Measurements from ENCODE around the gene RGPD6. TPM values are rescaled to one million over a fixed set of nuclear protein-coding genes. Genes with fewer than 3 reads are reported as not detected.
A peak's percentile ranks its signal among the peaks of the same experiment; 100 is the strongest.
"Not testable (repeated sequence)": the region's sequence is repeated elsewhere in the genome, so short reads cannot be mapped to it uniquely, and the experiment has no call there.

Gene RGPD6
- total RNA-seq, 2 donors from 2014 or later = 60.8 to 173 TPM

DNA sequence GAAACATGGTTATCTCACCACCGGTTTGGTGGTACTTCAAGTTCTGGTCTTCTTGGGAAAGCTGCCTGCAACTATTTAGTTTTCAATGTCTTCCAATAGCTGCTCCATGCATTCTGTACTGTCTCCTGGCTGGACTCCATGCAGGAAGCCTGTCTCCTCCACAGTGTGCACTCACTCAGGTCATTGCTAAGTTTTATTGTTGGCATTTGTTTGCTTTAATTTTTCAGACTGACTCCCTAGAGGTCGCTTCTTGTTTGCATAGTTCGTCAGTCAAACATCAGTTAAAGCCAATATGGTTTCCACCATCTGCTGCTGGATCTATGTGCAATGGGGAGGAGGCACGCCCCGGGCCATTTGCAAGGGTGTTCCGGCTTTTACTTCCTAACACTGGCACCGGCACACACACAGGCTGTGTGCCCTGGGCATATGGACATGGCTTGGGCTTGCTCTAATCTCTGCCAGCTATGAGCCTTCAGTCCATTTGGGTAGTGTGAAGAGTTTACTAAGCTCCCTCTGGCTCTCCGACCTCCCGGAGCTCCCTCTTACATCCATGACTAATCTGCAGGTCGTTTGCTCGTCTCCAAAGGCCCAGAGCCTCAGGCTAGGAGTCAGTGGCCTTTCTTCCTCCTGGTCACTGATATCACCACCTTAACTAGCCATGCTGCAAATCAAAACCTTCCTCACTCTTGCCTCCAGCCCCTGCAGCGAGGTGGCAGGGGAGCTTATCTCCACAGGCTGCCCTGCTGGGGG is 2.4 kb upstream of the RGPD6 start:
- ATAC-seq; H3K27me3 Mint-ChIP-seq; H3K9me3 ChIP-seq (ENCODE audit: control insufficient read depth, low read length, poor library complexity, severe bottlenecking); H3K4me1 Mint-ChIP-seq; H3K4me3 Mint-ChIP-seq; H3K36me3 Mint-ChIP-seq (ENCODE audit: low read depth); DNase-seq; H3K27ac Mint-ChIP-seq: not testable (repeated sequence)

- H3K9me3 ChIP-seq (ENCODE audit: control insufficient read depth, low read length, poor library complexity, severe bottlenecking); H3K4me3 Mint-ChIP-seq; DNase-seq; H3K27me3 Mint-ChIP-seq; H3K27ac Mint-ChIP-seq; ATAC-seq; H3K36me3 Mint-ChIP-seq (ENCODE audit: low read depth); H3K4me1 Mint-ChIP-seq: not testable (repeated sequence)
Observed at GRCh38 chr2:110578429-110578828, 1.4 kb upstream of the RGPD6 start.

DNA sequence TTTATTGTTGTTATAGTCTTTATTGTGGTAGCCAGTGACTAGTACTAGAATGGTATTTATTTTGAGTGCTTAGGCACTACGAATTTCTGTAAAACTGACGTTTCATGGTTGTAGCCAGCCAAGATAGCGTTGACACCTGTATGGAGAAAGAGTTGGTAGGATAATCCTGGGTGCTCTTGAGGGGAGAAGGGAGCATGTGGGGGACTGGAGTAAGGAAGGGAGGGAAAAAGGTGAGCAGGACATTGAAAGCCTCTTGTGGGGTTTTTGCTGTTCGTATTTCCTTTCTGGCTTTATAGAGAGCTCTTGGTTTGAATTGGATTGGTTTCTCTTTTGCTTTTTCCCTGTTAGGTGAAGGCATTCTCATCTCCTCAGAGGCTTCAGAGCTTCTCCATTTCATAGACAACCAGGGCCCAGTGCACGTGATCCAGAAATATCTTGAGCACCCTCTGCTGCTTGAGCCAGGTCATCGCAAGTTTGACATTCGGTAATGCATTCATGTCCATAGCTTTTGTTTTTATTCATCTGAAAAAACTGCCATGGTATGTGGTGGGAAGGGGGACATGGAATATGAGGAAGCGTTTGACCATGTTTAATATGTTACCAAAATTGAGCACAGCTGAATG is 77.2 kb downstream of the RGPD6 start:
- H3K4me3 Mint-ChIP-seq; H3K9me3 ChIP-seq (ENCODE audit: control insufficient read depth, low read length, poor library complexity, severe bottlenecking); H3K36me3 Mint-ChIP-seq (ENCODE audit: low read depth); H3K4me1 Mint-ChIP-seq; H3K27ac Mint-ChIP-seq; DNase-seq; H3K27me3 Mint-ChIP-seq: not testable (repeated sequence)
- peak; percentile 83 for ATAC-seq

DNA sequence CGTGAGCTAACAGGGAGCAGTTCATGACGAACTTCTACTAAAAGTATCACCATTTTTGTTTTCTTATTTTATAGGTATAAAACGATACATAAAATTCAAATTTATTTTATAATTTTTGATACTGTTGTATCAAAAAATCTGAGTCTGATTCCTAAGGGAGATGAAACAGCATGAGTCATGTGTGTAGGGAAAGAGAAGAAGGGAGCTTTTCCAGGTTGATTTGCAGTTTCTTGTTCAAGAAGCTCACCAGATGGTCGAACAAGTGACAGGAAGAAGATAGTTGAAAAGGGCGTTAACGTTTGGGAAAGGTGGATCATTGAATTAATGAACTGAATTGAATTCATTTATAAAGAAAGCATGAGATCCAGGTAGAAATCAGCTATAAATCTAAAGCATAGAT is 81.0 kb downstream of the RGPD6 start:
- H3K36me3 Mint-ChIP-seq (ENCODE audit: low read depth); H3K27ac Mint-ChIP-seq; DNase-seq; H3K4me3 Mint-ChIP-seq; H3K27me3 Mint-ChIP-seq; H3K9me3 ChIP-seq (ENCODE audit: control insufficient read depth, low read length, poor library complexity, severe bottlenecking); H3K4me1 Mint-ChIP-seq; ATAC-seq: not testable (repeated sequence)

GRCh38 chr2:110494488-110494887 is 82.5 kb downstream of the RGPD6 start:
- not testable (repeated sequence) for H3K27ac Mint-ChIP-seq; H3K27me3 Mint-ChIP-seq; H3K36me3 Mint-ChIP-seq (ENCODE audit: low read depth)

GRCh38 chr2:110488991-110489390 is 88.0 kb downstream of the RGPD6 start:
- not testable (repeated sequence) for H3K36me3 Mint-ChIP-seq (ENCODE audit: low read depth); DNase-seq; H3K9me3 ChIP-seq (ENCODE audit: control insufficient read depth, low read length, poor library complexity, severe bottlenecking); H3K27me3 Mint-ChIP-seq; H3K4me1 Mint-ChIP-seq; H3K4me3 Mint-ChIP-seq; H3K27ac Mint-ChIP-seq; ATAC-seq

More at GRCh38 chr2:110494488-110494887, 82.5 kb downstream of the RGPD6 start:
- not testable (repeated sequence) for H3K4me1 Mint-ChIP-seq; ATAC-seq; H3K9me3 ChIP-seq (ENCODE audit: control insufficient read depth, low read length, poor library complexity, severe bottlenecking); H3K4me3 Mint-ChIP-seq; DNase-seq

- not testable (repeated sequence) for H3K36me3 Mint-ChIP-seq (ENCODE audit: low read depth); ATAC-seq; H3K9me3 ChIP-seq (ENCODE audit: control insufficient read depth, low read length, poor library complexity, severe bottlenecking); H3K27ac Mint-ChIP-seq; H3K27me3 Mint-ChIP-seq; H3K4me1 Mint-ChIP-seq; DNase-seq; H3K4me3 Mint-ChIP-seq
Observed at GRCh38 chr2:110482697-110483096, 94.3 kb downstream of the RGPD6 start.

- H3K4me3 Mint-ChIP-seq; H3K27me3 Mint-ChIP-seq; H3K9me3 ChIP-seq (ENCODE audit: control insufficient read depth, low read length, poor library complexity, severe bottlenecking); H3K36me3 Mint-ChIP-seq (ENCODE audit: low read depth); H3K4me1 Mint-ChIP-seq; DNase-seq; H3K27ac Mint-ChIP-seq; ATAC-seq: not testable (repeated sequence)
Observed at GRCh38 chr2:110481200-110481599, 95.8 kb downstream of the RGPD6 start.

DNA sequence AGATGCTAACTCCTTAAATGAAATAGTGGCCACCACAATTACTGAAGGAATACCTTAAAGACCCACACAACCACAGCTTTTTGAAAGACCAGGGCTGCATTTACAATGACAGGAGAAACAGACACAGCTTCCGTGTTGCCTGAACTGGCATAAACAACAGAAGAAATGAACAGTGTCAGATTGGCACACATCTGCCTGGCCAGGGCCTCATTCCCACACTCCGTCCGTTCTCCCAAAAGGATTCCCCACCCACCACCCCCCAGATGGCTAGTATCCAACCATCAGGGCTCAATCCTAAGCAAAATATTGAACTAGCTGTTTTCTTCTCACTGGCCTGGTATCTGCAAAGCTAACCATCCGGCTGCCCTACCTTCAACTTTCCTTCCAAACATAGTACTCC is 96.9 kb downstream of the RGPD6 start:
- ATAC-seq; H3K27me3 Mint-ChIP-seq; H3K27ac Mint-ChIP-seq; H3K36me3 Mint-ChIP-seq (ENCODE audit: low read depth); DNase-seq; H3K4me3 Mint-ChIP-seq; H3K4me1 Mint-ChIP-seq; H3K9me3 ChIP-seq (ENCODE audit: control insufficient read depth, low read length, poor library complexity, severe bottlenecking): not testable (repeated sequence)

GRCh38 chr2:110477370-110477769 is 99.7 kb downstream of the RGPD6 start:
- not testable (repeated sequence) for H3K27me3 Mint-ChIP-seq; H3K9me3 ChIP-seq (ENCODE audit: control insufficient read depth, low read length, poor library complexity, severe bottlenecking); ATAC-seq; H3K4me3 Mint-ChIP-seq; H3K27ac Mint-ChIP-seq; H3K4me1 Mint-ChIP-seq; DNase-seq; H3K36me3 Mint-ChIP-seq (ENCODE audit: low read depth)

DNA sequence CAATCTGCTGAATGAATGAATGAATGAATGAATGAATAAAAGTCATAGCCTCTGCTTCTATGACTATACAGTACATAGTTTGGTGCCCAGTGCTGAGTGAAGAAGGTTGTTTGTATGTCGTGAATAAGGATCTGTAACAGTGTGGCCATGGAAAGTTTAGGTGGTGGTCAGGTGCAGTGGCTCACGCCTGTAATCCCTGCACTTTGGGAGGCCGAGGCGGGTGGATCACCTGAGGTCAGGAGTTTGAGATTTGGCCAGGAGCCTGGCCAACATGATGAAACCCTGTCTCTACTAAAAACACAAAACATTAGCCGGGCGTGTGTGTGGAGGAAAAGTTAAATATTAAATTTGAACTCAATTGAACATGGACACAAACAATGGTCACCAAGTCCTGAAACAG is 100.1 kb downstream of the RGPD6 start:
- H3K4me1 Mint-ChIP-seq; ATAC-seq; H3K9me3 ChIP-seq (ENCODE audit: control insufficient read depth, low read length, poor library complexity, severe bottlenecking); H3K27me3 Mint-ChIP-seq; DNase-seq; H3K36me3 Mint-ChIP-seq (ENCODE audit: low read depth); H3K4me3 Mint-ChIP-seq; H3K27ac Mint-ChIP-seq: not testable (repeated sequence)

- not testable (repeated sequence) for H3K4me3 Mint-ChIP-seq; H3K27ac Mint-ChIP-seq; DNase-seq; H3K9me3 ChIP-seq (ENCODE audit: control insufficient read depth, low read length, poor library complexity, severe bottlenecking); H3K27me3 Mint-ChIP-seq; H3K4me1 Mint-ChIP-seq; H3K36me3 Mint-ChIP-seq (ENCODE audit: low read depth)
- peak; percentile 81 for ATAC-seq
Observed at GRCh38 chr2:110475627-110476359, 101.2 kb downstream of the RGPD6 start.

DNA sequence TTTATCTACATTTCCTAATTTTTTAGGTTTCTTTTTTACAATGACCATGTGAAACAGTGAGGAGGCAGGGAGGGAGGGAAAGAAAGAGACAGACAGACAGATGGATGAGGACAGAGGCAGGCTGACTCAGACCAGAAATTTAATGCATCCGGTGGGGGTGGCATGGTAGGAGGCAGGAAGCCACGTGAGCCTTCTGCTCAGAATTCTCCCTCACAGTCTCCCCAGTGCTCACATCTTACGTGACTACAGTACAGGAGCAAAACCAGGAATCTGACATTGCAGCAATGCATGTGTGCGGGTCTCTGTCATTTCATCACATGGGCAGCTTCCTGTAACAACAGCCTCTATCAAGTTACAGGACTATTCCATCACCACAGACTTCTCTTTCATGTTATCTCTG is 102.1 kb downstream of the RGPD6 start:
- H3K27ac Mint-ChIP-seq; H3K36me3 Mint-ChIP-seq (ENCODE audit: low read depth): not testable (repeated sequence)

DNA sequence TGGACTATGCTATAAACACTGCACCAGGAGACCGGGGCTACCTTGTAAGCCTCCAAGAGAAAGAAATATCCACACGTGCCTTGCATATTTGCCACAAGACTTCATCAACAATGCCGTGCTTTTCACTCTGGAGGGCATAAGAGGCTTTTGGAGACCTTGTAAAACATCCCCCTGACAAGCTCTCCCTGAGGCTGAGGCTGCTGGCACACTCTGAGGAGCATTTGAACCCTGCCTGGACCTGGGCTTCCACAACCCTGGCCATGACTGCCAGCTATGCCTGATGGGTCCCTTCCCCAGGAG is 104.0 kb downstream of the RGPD6 start:
- not testable (repeated sequence) for H3K36me3 Mint-ChIP-seq (ENCODE audit: low read depth); H3K4me3 Mint-ChIP-seq; H3K9me3 ChIP-seq (ENCODE audit: control insufficient read depth, low read length, poor library complexity, severe bottlenecking); H3K4me1 Mint-ChIP-seq; H3K27ac Mint-ChIP-seq; ATAC-seq; DNase-seq; H3K27me3 Mint-ChIP-seq

More for the DNA sequence above, 102.1 kb downstream of the RGPD6 start:
- not testable (repeated sequence) for H3K27me3 Mint-ChIP-seq; H3K4me1 Mint-ChIP-seq; DNase-seq; H3K4me3 Mint-ChIP-seq; H3K9me3 ChIP-seq (ENCODE audit: control insufficient read depth, low read length, poor library complexity, severe bottlenecking)
- peak; percentile 78 for ATAC-seq
